Vagina (tissue), 2 donors: ENCODE measurements around the gene L1CAM. TPM values are rescaled to one million over a fixed set of nuclear protein-coding genes. Genes with fewer than 3 reads are reported as not detected.

ENCODE experiments used
- DNase-seq, 2 donors: peaks; one replicate each; pipeline ENCODE4 v3.0.0-alpha.2; 2017; ENCODE audit errors: extremely low spot score in 2 of 2
- H3K27ac ChIP-seq: fragments of 200-600 bp; sonication (generic); one replicate; pipeline ENCODE4 v1.5.1; 2019
- H3K27me3 ChIP-seq: fragments of 200-600 bp; sonication (generic); one replicate; pipeline ENCODE4 v1.5.1; 2019
- H3K36me3 ChIP-seq, 2 donors: fragments of 200-600 bp; sonication (generic); one replicate each; pipeline ENCODE4 v1.5.1; 2017 to 2019
- H3K4me1 ChIP-seq: fragments of 200-600 bp; sonication (generic); one replicate; pipeline ENCODE4 v1.5.1; 2019
- H3K4me3 ChIP-seq, 2 donors: fragments of 200-600 bp; sonication (generic); 1 replicate in 1 of 2; 2 replicates in 1 of 2; pipeline ENCODE4 v1.5.1; 2016 to 2019
- H3K9me3 ChIP-seq: fragments of 200-600 bp; sonication (generic); one replicate; pipeline ENCODE4 v1.5.1; 2019
- CTCF ChIP-seq, 3 experiments: fragments of 450-650 bp in 2 of 3; fragments of 200-600 bp in 1 of 3; sonication (generic) in 1 of 3; IDR thresholded peaks; one replicate each; pipeline ENCODE4 v1.5.1; 2017 to 2019; ENCODE audit warnings: antibody characterized with exemption in 3 of 3, mild to moderate bottlenecking in 2 of 3, moderate library complexity in 2 of 3
- POLR2A ChIP-seq, 2 donors: fragments of 450-650 bp; IDR thresholded peaks; one replicate each; pipeline ENCODE4 v1.6.1; 2017; ENCODE audit warnings: antibody characterized with exemption in 2 of 2, mild to moderate bottlenecking in 2 of 2, moderate library complexity in 2 of 2
- POLR2AphosphoS5 ChIP-seq, 2 donors: sonication (generic); formaldehyde crosslinking; IDR thresholded peaks; one replicate each; pipeline ENCODE4 v1.9.0; 2017; ENCODE audit warnings: antibody characterized with exemption in 2 of 2, mild to moderate bottlenecking in 2 of 2, low read depth in 1 of 2; ENCODE audit not compliant: insufficient read depth in 1 of 2
- intact Hi-C: fragments of 100-400 bp; cut with DNase I; formaldehyde crosslinking; loops from one replicate; pipeline ENCODE4 v1.15.1; 2023
- total RNA-seq: library from RNA; depleted of rRNA; stranded (reverse); fragments of >200 nt; gene quantifications from one replicate; pipeline ENCODE4 v1.2.3, GENCODE V29; 2016

Gene L1CAM
- total RNA-seq, 1 donor from 2014 or later = 9.6 TPM

- no peak overlapping the region for H3K4me3 ChIP-seq
- intact Hi-C loops = no loop called here
- no peak overlapping the region for H3K27ac ChIP-seq
- H3K27me3 ChIP-seq = no peaks in the 10 kb centered on the region
- TF ChIP-seq POLR2A (IDR thresholded peaks at IDR 0.05) (no peak), POLR2AphosphoS5 (IDR thresholded peaks at IDR 0.05; ENCODE audit: insufficient read depth in 1 of 2, low read depth in 1 of 2) (no peak), CTCF (IDR thresholded peaks at IDR 0.05) (no peak)
- no peaks in the 10 kb centered on the region for H3K36me3 ChIP-seq
- H3K9me3 ChIP-seq = no peaks in the 10 kb centered on the region
- DNase-seq = no peak
- no peaks in the 10 kb centered on the region for H3K4me1 ChIP-seq
Observed at GRCh38 chrX:153874085-153874365, 11.9 kb downstream of the L1CAM start.

- H3K4me1 ChIP-seq = no peaks in the 10 kb centered on the region
- TF ChIP-seq POLR2A (IDR thresholded peaks at IDR 0.05) (no peak), CTCF (IDR thresholded peaks at IDR 0.05) (no peak), POLR2AphosphoS5 (IDR thresholded peaks at IDR 0.05; ENCODE audit: insufficient read depth in 1 of 2, low read depth in 1 of 2) (no peak)
- DNase-seq = no peak
- H3K4me3 ChIP-seq = no peak overlapping the region
- no peak overlapping the region for H3K27ac ChIP-seq
- no peaks in the 10 kb centered on the region for H3K36me3 ChIP-seq
- H3K27me3 ChIP-seq = no peaks in the 10 kb centered on the region
- no peaks in the 10 kb centered on the region for H3K9me3 ChIP-seq
- intact Hi-C loops = no loop called here
Observed at GRCh38 chrX:153873282-153874084, 12.5 kb downstream of the L1CAM start.

GRCh38 chrX:153871946-153872878 is 13.8 kb downstream of the L1CAM start:
- intact Hi-C loops = no loop called here
- H3K27me3 ChIP-seq = no peaks in the 10 kb centered on the region
- H3K36me3 ChIP-seq = no peaks in the 10 kb centered on the region
- TF ChIP-seq POLR2A (IDR thresholded peaks at IDR 0.05) = no peak
- TF ChIP-seq POLR2AphosphoS5 (IDR thresholded peaks at IDR 0.05; ENCODE audit: insufficient read depth in 1 of 2, low read depth in 1 of 2) = no peak
- no peak for TF ChIP-seq CTCF (IDR thresholded peaks at IDR 0.05)
- H3K4me3 ChIP-seq = no peak overlapping the region
- no peaks in the 10 kb centered on the region for H3K4me1 ChIP-seq
- no peak overlapping the region for H3K27ac ChIP-seq
- no peaks in the 10 kb centered on the region for H3K9me3 ChIP-seq
- no peak for DNase-seq

GRCh38 chrX:153871451-153871850 is 14.5 kb downstream of the L1CAM start:
- TF ChIP-seq CTCF (IDR thresholded peaks at IDR 0.05) (no peak), POLR2AphosphoS5 (IDR thresholded peaks at IDR 0.05; ENCODE audit: insufficient read depth in 1 of 2, low read depth in 1 of 2) (no peak), POLR2A (IDR thresholded peaks at IDR 0.05) (no peak)
- no peaks in the 10 kb centered on the region for H3K9me3 ChIP-seq
- intact Hi-C loops = no loop called here
- H3K4me1 ChIP-seq = no peaks in the 10 kb centered on the region
- no peak overlapping the region for H3K27ac ChIP-seq
- no peak for DNase-seq
- H3K36me3 ChIP-seq = no peaks in the 10 kb centered on the region
- H3K27me3 ChIP-seq = no peaks in the 10 kb centered on the region
- H3K4me3 ChIP-seq = no peak overlapping the region
